Prostate gland (tissue), 2 donors: ENCODE measurements around the gene NUFIP2. TPM values are rescaled to one million over a fixed set of nuclear protein-coding genes. Genes with fewer than 3 reads are reported as not detected.

Experiments used
- DNase-seq: peaks from one replicate; pipeline ENCODE4 v3.0.0-alpha.2; 2019; ENCODE audit warnings: low spot score
- H3K27ac ChIP-seq, 2 donors: fragments of 200-600 bp; sonication (generic); 2 replicates each; pipeline ENCODE4 v1.5.1; 2017 to 2019
- H3K27me3 ChIP-seq: fragments of 200-600 bp; sonication (generic); replicated peaks from 2 replicates; pipeline ENCODE4 v1.5.1; 2019; ENCODE audit not compliant: insufficient read depth
- H3K36me3 ChIP-seq, 2 donors: fragments of 200-600 bp; sonication (generic); 1 replicate in 1 of 2; 2 replicates in 1 of 2; pipeline versions ENCODE4 v1.5.1 to v1.8.1; 2017 to 2019
- H3K4me1 ChIP-seq: fragments of 200-600 bp; sonication (generic); replicated peaks from 2 replicates; pipeline ENCODE4 v1.5.1; 2019
- H3K4me3 ChIP-seq, 2 donors: fragments of 200-600 bp; sonication (generic); 2 replicates each; pipeline ENCODE4 v1.5.1; 2017 to 2019
- H3K9me3 ChIP-seq: fragments of 200-600 bp; sonication (generic); 2 replicates; pipeline ENCODE4 v1.5.1; 2017
- POLR2A ChIP-seq: fragments of 450-650 bp; IDR thresholded peaks from one replicate; pipeline ENCODE4 v1.6.1; 2016; ENCODE audit warnings: antibody characterized with exemption, mild to moderate bottlenecking
- POLR2AphosphoS5 ChIP-seq: sonication (generic); formaldehyde crosslinking; IDR thresholded peaks from one replicate; pipeline ENCODE4 v1.6.1; 2017; ENCODE audit warnings: antibody characterized with exemption
- WGBS: methylation state at CpG from one replicate; pipeline ENCODE4 v1.1.5; 2018; 5-methylcytosine and 5-hydroxymethylcytosine counted together
- intact Hi-C: fragments of 100-400 bp; cut with DNase I; formaldehyde crosslinking; loops from one replicate; pipeline ENCODE4 v1.14.2; 2022
- total RNA-seq, 2 donors: library from RNA; depleted of rRNA; stranded (reverse); fragments of >200 nt; gene quantifications; one replicate each; pipeline ENCODE4 v1.1.0, GENCODE V29; 2016
- TF ChIP-seq, protein P1 (sequence below), 4 experiments: fragments of 200-600 bp in 2 of 4; fragments of 450-650 bp in 2 of 4; sonication (generic) in 2 of 4; IDR thresholded peaks; 1 replicate in 3 of 4; 2 replicates in 1 of 4; pipeline ENCODE4 v1.5.1; 2016 to 2019; ENCODE audit warnings: antibody characterized with exemption in 4 of 4, mild to moderate bottlenecking in 2 of 4, moderate library complexity in 2 of 4

NUFIP2 gene
- total RNA-seq, 2 donors from 2014 or later = 21.1 to 30.6 TPM

DNA sequence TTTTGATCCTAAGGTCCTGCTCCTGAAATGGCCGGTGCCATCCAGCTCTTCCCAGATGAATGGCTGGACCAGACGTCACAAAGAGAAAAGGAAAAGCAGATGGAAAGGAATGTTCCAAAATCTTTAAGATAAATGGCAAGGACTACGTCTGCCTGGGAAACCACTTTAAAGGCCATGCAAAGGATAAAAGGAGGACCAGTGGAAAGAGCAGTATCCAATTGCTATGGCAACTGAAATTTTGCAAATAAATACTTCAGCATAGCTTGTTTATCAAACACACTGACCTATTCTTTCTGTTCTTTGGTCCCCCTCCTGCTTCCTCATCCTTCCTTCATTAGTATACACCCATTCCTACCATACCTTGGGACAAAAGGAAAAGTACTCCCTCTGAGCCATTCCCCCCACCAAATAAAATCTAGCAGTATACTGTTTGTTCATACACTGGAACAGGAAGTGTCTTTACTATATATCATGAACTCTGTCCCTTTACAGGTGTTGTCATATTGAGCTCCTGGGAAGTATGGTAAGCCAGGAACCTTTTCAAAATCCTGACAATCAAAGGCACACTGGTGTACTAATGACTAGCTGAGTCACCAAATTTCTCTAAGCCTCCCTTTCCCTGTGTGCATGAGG, 37.2 kb upstream of the NUFIP2 start:
- 85% methylated on average over 3 of the region's 3 CpGs for WGBS

DNA sequence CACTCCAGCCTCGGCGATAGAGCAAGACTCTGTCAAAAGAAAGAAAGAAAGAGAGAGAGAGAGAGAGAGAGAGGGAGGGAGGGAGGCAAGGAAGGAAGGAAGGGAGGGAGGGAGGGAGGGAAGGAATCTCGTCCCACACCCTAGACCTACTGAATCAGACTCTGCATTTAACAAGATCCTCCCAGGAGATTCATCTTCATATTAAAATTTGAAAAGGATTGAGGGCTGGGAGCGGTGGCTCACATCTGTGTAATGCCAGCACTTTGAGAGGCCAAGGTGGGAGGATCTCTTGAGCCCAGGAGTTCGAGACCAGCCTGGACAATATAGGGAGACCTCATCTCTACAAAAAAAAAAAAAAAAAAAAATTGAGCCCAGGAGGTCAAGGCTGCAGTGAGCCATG, 33.5 kb upstream of the NUFIP2 start:
- Histone ChIP-seq H3K27ac (no peak overlapping the region), H3K27me3 (no peaks in the 10 kb centered on the region), H3K4me3 (no peak overlapping the region), H3K4me1 (no peaks in the 10 kb centered on the region), H3K9me3 (no peaks in the 10 kb centered on the region), H3K36me3 (no peaks in the 10 kb centered on the region)
- intact Hi-C loops = no loop called here
- 67% methylated on average over 5 of the region's 5 CpGs for WGBS
- DNase-seq = no peak
- no peak for TF ChIP-seq POLR2AphosphoS5
- TF ChIP-seq, protein P1, sequence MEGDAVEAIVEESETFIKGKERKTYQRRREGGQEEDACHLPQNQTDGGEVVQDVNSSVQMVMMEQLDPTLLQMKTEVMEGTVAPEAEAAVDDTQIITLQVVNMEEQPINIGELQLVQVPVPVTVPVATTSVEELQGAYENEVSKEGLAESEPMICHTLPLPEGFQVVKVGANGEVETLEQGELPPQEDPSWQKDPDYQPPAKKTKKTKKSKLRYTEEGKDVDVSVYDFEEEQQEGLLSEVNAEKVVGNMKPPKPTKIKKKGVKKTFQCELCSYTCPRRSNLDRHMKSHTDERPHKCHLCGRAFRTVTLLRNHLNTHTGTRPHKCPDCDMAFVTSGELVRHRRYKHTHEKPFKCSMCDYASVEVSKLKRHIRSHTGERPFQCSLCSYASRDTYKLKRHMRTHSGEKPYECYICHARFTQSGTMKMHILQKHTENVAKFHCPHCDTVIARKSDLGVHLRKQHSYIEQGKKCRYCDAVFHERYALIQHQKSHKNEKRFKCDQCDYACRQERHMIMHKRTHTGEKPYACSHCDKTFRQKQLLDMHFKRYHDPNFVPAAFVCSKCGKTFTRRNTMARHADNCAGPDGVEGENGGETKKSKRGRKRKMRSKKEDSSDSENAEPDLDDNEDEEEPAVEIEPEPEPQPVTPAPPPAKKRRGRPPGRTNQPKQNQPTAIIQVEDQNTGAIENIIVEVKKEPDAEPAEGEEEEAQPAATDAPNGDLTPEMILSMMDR (IDR thresholded peaks at IDR 0.05) = no peak
- TF ChIP-seq POLR2A = no peak

More for the DNA sequence above, 37.2 kb upstream of the NUFIP2 start:
- no peak for DNase-seq
- H3K27ac ChIP-seq = no peak overlapping the region
- TF ChIP-seq POLR2A (no peak), POLR2AphosphoS5 (no peak)
- TF ChIP-seq, protein P1 (IDR thresholded peaks at IDR 0.05) = no peak
- no peaks in the 10 kb centered on the region for H3K36me3 ChIP-seq
- intact Hi-C loops = no loop called here
- no peaks in the 10 kb centered on the region for H3K9me3 ChIP-seq
- H3K4me3 ChIP-seq = no peak overlapping the region
- no peaks in the 10 kb centered on the region for H3K4me1 ChIP-seq
- H3K27me3 ChIP-seq = no peaks in the 10 kb centered on the region

DNA sequence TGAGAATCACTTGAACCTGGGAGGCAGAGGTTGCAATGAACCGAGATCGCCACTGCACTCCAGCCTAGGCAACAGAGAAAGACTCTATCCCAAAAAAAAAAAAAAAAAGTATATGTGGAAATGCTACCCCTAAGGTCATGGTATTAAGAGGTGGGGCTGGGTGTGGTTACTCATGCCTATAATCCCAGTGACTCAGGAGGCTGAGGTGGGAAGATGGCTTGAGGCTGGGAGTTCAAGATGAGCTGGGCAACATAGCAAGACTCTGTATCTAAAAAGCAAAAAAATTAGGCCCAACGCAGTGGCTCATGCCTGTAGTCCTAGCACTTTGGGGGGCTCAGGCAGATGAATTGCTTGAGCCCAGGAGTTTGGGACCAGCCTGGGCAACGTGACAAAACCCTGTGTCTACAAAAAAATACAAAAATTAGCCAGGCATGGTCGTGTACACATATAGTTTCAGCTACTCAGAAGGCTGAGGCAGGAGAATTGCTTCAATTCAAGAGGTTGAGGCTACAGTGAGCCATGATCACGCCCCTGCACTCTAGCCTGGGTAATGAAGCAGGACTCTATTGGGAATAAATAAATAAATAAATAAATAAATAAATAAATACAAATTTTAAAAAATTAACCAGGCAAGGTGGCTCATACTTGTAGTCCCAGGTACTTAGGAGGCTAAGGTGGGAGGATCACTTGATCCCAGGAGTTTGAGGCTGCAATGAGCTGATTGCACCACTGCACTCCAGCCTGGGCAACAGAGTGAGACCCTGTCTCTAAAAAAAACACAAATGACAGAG, 32.3 kb upstream of the NUFIP2 start:
- TF ChIP-seq, protein P1 (IDR thresholded peaks at IDR 0.05) = no peak
- TF ChIP-seq POLR2AphosphoS5 = no peak
- TF ChIP-seq POLR2A = no peak
- Histone ChIP-seq H3K27me3 (no peaks in the 10 kb centered on the region), H3K27ac (no peak overlapping the region), H3K36me3 (no peaks in the 10 kb centered on the region), H3K9me3 (no peaks in the 10 kb centered on the region), H3K4me3 (no peak overlapping the region), H3K4me1 (no peaks in the 10 kb centered on the region)
- intact Hi-C loops = no loop called here
- 90% methylated on average over 6 of the region's 6 CpGs for WGBS
- DNase-seq = no peak

DNA sequence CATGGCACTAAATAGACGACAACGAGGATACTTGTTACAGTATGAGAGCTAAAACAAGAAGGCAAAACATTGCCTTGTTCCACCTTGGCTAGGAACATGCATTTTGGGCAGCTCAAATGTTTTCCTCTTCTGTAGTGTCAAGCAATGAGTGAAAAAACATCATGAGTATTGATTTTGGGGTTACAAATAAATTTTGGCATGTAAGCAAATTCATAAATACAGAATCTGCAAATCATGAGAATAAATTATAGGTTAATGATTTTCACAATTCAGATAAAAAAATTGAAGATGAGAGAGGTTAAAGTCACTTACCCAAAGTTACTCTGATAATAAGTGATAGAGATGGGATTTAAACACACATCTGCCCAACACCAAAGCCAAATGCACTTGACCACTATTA, 28.4 kb upstream of the NUFIP2 start:
- TF ChIP-seq POLR2A (no peak), POLR2AphosphoS5 (no peak)
- TF ChIP-seq, protein P1 (IDR thresholded peaks at IDR 0.05) = no peak
- no peaks in the 10 kb centered on the region for H3K4me1 ChIP-seq
- no peaks in the 10 kb centered on the region for H3K9me3 ChIP-seq

More for the DNA sequence above, 28.4 kb upstream of the NUFIP2 start:
- intact Hi-C loops = no loop called here
- WGBS = 76% methylated on average over 2 of the region's 2 CpGs
- Histone ChIP-seq H3K27ac (no peak overlapping the region), H3K27me3 (no peaks in the 10 kb centered on the region), H3K4me3 (no peak overlapping the region), H3K36me3 (no peaks in the 10 kb centered on the region)
- DNase-seq = no peak
